Hematopoietic multipotent progenitor cell (in vitro differentiated cells): ENCODE results near the gene GPR37L1. TPM values are rescaled to one million over a fixed set of nuclear protein-coding genes. Genes with fewer than 3 reads are reported as not detected.
A peak's percentile ranks its signal among the peaks of the same experiment; 100 is the strongest.

Source experiments
- DNase-seq, 3 donors: peaks; one replicate each; pipeline ENCODE4 v3.0.0-alpha.2; 2011 to 2015; ENCODE audit warnings: low read depth in 2 of 3, low spot score in 2 of 3
- total RNA-seq: library from RNA; depleted of rRNA; stranded (reverse); fragments of >200 nt; gene quantifications from one replicate; pipeline ENCODE4 v1.2.3, GENCODE V29; 2012

GPR37L1 gene
- total RNA-seq, 1 donor = under 0.01 TPM

DNA sequence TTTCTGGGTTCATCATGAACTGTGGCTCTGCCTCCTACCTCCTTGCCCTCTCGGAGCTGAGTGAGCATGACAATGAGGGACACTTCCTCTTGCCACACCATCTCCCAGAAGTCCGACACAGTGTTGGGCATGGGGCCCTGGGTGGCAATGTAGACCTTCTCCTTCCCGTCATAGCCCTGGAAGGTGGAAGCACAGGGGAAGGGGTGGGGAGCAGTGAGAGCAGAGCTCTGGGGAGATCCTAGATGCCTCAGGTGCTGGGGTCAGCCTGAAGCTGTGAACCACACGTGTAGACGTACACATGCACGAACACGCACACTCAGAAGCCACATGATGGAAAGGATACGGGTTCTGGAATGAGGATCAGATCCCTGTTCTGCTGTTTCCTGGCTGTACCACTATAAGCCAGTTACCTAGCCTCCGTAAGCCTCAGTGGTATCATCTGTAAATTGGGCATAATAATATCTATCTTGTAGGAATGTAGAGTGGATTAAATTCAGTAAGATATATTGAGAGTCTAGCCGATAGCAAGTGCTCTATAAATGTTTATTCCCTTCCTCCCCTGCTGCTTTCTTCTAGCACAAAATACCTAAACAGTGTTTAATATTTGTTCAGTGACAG lies 31.5 kb downstream of the GPR37L1 start:
- DNase-seq = no peak

DNA sequence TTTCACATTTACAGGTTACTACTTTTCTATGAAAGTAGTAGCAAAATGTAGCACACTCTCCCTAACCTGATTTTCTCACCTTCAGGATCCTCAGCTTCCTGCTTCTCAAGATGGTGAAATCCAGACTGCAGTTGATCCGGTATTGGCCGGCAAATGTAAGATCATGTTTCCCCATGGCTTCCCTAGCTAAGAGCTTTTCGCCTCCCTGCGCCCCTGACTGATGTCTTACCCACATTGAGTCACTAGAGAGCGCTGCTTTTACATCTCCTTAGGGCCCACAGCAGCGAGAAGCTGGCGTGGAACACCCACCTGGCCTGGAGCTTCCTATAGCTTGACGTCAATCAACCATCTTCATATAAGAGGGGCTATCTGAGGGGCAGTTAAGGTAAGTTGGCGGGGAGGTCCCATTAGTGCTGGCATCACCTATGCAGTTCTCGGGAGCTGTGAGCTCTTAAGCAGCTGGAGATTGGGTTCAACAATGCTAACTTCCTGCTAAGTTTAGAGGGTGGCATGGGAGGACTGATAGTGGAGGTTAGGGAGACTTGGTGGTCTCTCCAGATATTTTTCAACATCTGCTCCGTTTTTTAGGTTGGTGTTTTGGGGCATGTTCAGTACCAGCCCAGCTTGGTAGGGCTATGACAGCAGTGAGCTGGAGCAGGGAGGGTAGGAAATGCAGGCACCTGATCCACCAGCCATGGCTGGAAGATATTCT lies 32.2 kb downstream of the GPR37L1 start:
- DNase-seq = peak in 2 of 3 donors; percentile 47 to 75

DNA sequence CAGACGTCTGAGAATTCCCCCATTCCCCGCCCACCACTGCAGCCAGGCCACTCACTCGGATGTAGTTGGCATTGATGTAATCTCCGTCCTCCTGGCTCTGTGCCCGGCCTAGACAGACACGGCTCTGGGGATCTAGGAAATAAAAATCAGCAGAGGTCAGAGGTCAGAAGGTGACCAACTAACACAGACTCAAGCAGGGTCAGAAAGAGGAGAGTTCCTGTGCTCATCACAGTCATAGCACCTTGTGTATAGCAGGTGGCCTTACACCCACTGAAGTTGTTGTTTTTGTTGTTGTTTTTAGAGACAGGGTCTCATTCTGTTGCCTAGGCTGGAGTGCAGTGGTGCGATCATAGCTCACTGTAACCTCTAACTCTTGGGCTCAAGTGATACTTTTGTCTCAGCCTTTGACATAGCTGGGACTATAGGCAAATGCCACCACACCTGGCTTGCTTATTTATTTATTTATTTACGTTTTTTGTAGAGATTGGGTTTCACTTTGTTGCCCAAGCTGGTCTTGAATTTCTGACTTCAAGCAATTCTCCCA lies 32.8 kb downstream of the GPR37L1 start:
- DNase-seq = no peak

DNA sequence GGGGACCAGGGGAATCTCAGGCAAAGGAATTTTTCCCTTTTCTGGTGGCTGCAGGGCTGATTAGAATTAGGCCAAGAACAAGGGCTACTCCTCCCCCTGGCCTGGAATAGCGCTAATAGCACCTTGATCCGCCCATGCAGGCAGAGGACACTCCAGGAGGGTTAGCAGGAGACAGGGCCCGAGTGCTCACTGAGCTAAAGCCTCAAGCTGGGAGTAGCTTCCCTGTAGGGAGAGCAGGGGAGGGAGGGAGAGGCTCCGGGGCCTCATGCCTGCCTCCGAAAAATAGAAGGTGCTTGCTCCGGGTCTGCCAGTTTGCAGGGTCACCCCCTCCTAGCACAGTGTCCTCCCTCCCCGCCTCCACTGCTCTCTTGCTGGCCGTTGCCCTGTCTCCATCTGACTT lies 33.9 kb downstream of the GPR37L1 start:
- no peak for DNase-seq

DNA sequence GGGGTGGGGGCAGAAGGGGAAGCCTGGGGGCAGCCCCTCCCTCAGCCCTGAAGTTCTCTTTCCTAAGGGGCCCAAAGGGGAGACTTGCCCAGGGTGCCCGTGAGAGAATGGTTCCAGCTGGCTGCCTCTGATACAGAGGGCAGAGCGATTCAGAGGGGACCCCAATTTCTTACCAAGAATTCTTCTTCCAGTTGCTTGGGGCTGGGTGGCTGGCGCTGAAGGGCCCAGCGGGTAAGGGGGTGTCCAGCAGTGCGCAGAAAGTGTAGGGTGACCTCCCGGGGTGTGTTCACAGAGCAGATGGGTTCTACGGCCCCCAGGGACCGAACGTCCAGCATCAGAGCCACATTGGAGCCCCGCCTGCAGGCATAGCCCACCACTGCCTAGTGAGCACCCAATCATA lies 35.2 kb downstream of the GPR37L1 start:
- no peak for DNase-seq

DNA sequence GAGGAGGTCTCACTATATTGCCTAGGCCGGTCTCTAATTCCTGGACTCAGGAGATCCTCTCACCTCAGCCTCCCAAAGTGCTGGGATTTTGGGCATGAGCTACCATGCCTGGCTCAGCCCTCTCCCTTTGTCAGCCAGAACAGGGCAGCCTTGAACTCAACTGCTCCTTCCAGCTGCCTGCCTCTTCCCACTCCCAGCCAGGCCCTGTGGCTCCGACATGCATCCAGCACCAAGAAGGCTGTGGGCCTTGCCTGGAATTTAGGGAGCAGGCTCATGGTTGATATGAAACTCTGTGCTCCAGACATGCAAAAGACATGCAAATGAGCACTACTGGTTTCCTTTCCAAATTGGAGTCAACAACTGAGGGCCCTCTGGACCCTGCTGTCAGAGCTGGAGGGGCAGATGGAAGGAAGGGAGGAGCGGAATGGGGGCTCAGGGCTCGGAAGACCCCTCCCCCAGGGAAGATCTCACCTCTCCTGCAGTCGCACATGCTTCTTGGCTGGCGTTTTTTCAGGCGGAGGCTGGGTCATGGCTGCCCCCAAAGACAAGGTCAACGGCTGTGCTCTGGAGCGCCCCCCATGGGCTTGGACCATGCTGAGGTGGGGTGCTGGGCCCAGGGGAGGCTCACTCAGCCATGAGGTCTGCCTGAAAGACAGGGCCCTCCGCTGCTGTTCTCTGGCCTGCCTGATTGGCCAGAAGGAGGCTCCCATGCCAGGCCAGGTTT lies 36.3 kb downstream of the GPR37L1 start:
- no peak for DNase-seq

DNA sequence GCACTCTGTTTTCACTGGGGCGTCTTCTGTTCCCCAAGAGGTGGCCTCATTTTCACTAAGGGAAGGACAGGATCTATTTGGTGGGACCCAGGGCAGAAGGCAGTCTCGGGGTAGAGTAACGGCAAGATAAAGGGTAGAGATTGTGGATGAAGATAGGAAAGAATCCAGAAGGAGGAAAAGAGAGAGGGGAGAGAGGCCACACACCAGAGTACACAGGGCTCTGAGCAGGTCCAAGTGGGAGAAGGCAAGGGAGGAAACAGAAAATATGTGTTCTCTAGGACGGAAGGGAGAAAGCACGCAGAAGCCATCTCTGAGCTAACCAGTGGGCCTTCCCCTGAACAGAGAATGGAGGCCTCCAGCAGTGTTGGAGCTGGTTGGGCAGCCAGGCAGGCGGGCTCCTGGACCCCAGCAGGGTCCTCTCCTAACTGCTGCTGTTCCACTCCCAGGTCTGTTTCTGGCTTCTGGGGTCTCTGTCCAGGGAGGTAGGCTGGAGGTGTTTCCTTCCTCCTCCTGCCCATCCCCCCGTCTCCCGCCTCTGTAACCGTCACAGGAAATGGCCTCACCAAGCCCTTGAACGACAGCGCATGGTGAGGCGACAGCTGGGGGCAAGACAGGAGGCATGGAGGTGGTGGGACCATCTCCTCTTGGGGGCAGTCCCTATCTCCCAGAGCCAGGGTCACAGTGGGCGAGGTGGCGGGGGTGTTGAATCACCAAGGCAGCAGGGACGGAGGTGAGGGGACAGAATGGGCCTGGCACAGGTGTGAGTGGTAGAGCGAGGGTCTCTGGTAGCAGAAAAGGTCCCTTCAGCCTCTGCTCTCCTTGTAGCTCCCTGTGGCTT lies 37.0 kb downstream of the GPR37L1 start:
- peak in 2 of 3 donors; percentile 49 to 61 for DNase-seq

DNA sequence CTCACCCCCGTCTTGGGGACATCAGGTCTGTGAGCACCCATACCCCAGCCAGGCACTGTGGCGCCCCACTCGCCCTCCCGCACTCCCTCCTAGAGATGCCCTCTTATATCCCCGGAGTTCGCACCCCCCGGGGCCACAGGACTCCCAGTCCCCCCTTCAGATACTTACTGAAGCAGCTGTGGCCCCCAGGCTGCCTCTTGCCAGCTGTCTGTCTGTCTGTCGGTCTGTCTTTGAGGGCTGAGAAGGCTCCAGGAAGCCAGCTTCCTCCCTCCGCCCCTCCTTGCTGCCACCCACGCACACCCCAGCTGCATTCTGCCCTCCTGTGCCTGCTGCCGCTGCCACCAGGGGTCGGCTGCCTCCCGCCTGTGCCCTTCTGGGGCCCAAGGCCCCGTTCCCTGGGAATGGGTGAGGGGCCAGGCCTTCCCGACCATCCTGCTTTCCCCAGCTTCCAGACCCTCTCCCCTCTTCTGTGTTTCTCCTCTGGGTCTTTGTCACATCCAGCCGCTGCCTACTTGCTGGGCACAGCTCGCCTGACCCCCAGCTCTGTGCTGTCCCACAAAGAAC lies 37.7 kb downstream of the GPR37L1 start, which contains the start of gene PTPN7:
Gene PTPN7 (minus strand): TSS at position 226 of the 564 bp plus-strand sequence. CDS start 1,200 bp downstream, outside the sequence.
- peak; percentile 58 to 86 (median 81) for DNase-seq

DNA sequence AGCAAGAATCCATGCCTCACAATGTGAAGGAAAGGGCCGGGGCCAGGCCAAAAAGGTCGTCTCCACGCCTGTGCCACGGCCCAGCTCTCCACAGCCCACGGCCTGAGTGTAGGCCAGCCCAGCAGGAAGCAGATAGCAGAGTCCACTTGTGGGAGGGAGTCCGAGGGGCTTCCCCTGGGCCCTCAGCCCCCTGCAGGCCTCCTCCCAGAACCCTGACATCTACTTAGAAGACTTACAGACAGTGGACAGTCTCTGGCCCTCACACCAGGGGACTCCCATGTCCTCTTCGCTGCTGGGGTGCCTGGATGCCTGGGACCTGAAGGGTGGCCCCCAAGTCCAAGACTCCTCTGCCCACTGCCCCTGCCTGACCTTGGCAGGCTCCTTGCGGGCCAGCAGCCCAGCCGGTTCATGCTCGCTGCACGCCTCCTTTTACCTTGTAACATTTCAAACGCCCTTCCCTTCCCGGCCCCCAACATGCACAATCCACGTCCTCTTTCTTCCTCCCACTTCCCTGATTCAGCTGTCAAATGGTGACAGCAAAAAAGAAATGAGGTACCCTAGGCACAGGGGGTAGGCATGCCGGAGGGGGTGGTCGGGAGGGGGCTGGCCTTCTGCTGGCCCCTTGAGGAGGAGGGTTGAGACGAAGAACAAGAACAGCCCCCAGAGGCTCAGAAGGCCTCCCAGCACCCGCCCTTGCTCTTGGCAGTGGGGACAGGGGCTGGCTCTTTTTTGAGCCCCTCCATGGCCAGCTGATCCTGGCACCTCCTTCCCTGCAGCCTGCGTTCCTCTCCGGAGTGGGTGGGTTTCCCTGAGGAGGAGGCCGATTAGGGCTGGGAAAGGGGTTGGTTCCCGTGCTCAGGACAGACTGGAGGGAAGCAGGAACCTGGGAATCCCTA lies 38.7 kb downstream of the GPR37L1 start:
- no peak for DNase-seq

DNA sequence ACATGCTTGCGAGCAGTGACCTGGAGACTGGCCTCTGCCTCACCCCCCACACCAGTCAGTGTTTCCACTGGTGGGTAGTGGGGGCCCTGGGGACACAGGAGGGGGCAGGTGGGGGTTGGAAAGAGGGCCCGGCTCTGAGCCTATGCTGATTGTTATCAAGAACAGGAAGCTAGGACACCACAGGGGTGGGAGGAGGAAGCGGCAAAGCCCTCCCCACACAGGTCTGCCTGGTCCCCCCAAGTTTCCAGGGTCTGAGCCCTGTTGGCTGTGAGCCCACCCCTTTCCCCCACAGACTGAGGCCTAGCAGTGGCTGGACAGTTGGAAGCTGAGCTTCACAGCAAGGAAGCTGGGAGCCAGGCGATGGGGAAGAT lies 39.3 kb downstream of the GPR37L1 start:
- DNase-seq = peak in 2 of 3 donors; percentile 40 to 55

DNA sequence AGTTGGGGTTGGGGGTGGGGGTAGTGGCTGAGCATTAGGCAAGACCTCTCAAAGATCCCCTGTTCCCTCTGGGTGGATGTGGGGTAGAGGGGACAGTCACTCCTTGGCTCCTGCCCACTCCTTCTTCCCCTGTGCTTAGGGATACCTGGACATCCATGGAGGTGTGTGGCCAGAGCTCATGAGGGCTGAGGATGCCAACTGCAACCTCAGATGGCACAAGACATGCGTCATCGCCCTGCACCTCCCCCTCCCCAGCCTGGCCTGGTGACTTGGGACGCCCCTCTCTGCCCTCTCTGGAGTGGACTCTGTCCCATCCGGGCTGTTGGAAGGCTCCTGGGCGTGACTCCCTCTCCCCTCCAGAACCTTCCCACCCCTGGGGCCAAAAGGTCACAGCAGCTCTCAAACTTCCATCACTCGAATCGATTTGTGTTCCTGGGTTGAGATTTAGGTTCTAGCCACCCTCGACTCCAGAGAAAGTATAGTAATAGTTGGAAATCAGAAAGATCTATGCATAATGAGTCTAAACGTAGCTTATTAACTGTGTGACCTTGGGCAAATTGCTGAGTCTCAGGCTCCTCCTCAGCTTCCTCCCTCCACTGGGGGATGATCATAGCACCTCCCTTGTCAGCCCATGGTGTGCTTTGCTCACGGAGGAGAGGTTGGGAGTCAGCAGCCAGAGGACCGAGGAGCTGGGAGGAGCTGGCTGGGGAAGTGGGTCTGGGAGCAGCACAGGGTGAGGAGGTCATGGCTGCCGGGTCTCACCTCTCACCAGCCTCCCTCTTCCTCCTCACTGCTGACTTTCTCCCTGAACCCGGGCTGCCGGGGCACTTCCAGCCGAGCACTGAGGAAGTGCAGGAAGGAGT lies 39.9 kb downstream of the GPR37L1 start:
- DNase-seq = no peak

DNA sequence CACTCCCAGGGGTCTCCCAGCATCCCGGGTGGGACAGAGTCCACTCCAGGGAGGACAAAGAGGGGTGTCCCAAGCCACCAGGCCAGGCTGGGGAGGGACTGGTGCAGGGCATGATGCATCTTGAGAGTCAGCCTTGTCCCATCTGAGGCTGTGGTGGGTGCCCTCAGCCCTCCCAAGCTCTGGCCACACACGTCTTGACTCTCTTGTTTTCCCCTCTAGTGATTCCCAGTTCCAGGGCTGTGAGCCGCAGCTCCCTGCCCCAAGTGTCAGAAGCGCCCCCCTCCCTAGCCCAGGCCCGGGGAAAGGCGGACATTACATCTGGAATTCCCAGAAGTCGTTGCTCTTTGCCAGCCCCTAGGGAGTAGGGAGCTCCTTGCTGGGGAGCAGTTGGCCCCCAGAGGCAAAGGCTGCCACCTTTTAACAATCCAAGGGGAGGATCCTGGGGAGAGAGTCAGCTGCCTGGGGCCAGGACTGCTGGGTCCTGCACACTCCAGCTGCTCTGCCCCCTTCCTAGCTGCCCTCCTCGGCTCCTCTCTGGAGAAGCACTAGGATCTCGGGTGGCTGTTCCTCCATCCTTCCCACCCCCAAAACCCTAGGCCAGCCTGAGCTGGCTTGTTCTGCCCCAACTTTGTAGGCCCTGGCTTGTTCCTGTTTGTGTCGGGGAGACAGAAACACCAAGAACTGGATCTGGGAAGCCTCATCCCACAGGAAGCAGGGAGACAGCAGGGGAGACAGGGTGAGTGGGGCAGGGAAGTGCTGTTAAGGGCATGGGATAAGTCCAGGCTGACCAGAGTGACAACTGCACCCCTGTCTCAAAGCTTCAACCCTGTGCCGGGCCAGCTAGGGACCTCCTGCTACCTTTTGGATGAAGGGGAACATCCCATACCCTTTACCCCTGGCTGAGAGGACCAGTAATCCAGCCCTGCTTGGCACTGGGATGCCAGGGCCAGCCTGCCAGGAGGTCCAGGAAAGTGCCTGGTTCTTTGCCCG lies 40.9 kb downstream of the GPR37L1 start:
- DNase-seq = no peak

DNA sequence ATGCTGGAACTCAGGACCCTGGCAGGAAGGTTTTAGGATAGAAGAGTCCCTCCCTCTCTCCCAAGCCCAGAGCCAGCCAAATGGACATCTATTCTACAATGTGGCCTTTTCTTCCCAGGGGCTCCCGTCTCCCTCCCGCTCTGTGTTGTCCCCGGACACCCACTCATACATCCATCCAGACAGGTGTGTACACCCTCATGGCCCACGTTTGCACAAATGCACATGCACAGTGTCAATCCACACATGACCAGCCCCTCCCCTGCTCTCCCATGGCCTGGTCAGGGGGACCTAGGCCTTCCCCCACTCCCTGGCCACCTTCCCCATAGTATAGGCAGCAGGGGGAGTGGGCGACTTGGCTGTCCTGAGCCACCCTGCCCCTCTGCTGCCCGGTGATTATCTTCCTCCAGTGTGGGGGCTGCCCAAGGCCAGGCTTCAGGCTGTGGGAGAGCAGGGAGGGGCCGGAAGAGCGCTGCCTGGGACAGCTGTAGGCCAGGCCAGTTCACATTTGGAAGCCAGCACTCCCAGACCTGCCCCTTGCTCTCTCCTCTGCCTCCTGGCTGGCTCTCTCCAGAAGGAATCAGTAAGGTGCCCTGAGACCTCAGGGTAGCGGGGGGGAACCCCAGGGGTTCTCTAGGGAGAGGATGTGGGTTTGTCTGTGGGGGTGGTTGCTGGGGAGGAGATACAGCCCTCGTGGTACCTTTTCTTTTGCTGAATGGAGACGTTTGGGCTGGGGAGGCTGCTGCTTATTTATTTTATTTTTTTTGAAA lies 41.7 kb downstream of the GPR37L1 start:
- DNase-seq = peak in 2 of 3 donors; percentile 58 to 66

DNA sequence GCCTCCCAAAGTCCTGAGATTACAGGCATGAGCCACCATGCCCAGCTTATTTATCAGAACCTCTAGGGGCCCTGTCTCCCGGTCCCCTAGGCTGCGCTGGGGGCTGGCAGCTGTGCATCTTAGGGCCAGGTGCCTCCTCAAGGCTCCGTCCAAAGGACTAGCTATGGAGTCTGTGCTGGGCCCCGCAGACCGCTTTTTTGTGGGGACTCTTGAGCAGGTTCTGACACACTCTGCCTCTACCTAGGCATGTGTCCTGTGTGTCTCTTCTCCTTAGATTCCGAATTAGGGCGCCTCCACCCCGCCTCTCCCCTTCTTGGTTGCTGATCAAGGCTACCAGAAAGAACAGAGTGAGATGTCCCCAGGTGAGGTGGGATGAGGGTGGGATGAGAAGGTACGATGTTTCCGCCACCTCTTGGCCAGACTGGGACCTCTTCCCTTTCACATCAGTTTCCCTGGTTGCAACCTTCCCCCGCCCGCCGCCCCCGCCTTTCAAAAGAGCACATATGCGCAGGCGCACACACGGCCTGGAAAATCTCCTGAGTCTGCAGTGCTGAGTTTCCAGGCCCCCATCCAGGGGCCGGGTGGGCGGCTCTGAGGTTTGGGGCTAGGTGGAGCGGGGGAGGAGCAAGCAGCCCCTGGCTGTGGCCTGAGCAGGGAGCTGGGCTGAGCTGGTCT lies 42.7 kb downstream of the GPR37L1 start:
- DNase-seq = no peak

DNA sequence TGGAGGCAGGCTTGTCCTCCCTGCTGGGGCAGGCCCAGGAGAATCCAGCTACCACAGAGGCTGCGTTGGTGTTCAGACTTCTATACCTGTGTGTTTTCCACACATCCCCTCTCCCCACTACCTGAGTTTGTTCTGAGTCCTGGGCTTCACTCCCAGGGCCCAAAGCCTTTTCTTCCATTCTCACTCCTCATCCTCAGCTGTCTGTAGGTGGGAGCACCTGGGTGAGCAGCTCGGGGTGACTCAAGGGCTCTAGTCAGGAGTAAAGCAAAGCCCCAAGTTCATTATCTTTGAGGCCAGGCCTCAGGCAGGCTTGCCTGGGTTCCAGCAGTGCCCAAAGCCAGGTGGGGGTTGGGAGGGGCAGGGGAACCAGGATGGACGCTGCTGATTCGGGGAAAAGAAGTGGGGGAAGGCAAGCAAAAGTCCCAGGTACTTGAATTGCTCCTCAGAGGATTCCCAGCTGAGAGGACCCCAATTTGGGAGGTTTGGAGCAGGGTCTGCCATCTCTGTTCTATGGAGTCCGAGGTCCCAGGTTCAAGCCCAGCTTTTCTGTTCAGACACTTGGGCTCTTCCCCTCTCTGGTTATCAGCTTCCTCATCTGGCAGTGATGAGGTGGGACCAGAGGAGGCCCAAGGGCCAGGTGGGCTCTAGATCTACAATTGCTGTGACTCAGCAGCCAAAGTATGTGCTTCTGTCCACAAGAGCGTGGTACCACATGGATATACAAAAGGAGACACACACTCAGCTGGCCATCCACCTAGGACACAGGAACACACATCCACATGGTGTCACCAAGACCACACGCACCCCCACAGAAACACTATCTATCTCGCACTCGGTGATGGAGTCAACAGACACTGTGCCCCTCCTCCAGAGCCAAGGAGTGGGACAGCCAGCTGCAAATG lies 43.5 kb downstream of the GPR37L1 start:
- no peak for DNase-seq
